VCaP (cell line): ENCODE measurements around the gene PYCR2.

ENCODE experiments used
- H3K27ac ChIP-seq: fragments of 450-650 bp; 2 replicates; pipeline ENCODE4 v1.5.1; 2017
- CTCF ChIP-seq: fragments of 450-650 bp; conservative IDR thresholded peaks from 2 replicates; pipeline ENCODE4 v1.5.1; 2017; ENCODE audit warnings: mild to moderate bottlenecking, moderate library complexity

Gene PYCR2

GRCh38 chr1:225914391-225914790 lies 9.7 kb downstream of the PYCR2 start:
- TF ChIP-seq CTCF: no peak
- H3K27ac ChIP-seq: no peak overlapping the region

- TF ChIP-seq CTCF: no peak
- H3K27ac ChIP-seq: no peak overlapping the region
These were observed 12.6 kb downstream of the PYCR2 start for GRCh38 chr1:225911191-225912130.

- no peak overlapping the region for H3K27ac ChIP-seq
- TF ChIP-seq CTCF: no peak
These were observed 14.6 kb downstream of the PYCR2 start for GRCh38 chr1:225909477-225909876.

- TF ChIP-seq CTCF: no peak
- H3K27ac ChIP-seq: no peak overlapping the region
These were observed 15.3 kb downstream of the PYCR2 start for GRCh38 chr1:225908773-225909172.

- TF ChIP-seq CTCF: no peak
- no peak overlapping the region for H3K27ac ChIP-seq
These were observed 15.9 kb downstream of the PYCR2 start for GRCh38 chr1:225908013-225908640.

- TF ChIP-seq CTCF: no peak
These were observed 16.7 kb downstream of the PYCR2 start for GRCh38 chr1:225907341-225907740.

GRCh38 chr1:225906467-225906866 lies 17.6 kb downstream of the PYCR2 start:
- no peak for TF ChIP-seq CTCF
- no peak overlapping the region for H3K27ac ChIP-seq

More at GRCh38 chr1:225907341-225907740, 16.7 kb downstream of the PYCR2 start:
- no peak overlapping the region for H3K27ac ChIP-seq
